Suprapubic skin (tissue), 4 donors: ENCODE results near the gene SLC7A4. TPM values are rescaled to one million over a fixed set of nuclear protein-coding genes. Genes with fewer than 3 reads are reported as not detected.
"Not testable (repeated sequence)": the region's sequence is repeated elsewhere in the genome, so short reads cannot be mapped to it uniquely, and the experiment has no call there.

Experiments
- DNase-seq, 2 donors: peaks; one replicate each; pipeline ENCODE4 v3.0.0-alpha.2; 2019; ENCODE audit warnings: low spot score in 2 of 2
- H3K27ac ChIP-seq: fragments of 200-600 bp; sonication (generic); one replicate; pipeline ENCODE4 v1.5.1; 2019
- H3K27me3 ChIP-seq: fragments of 200-600 bp; sonication (generic); one replicate; pipeline ENCODE4 v1.5.1; 2019
- H3K36me3 ChIP-seq: fragments of 200-600 bp; sonication (generic); one replicate; pipeline ENCODE4 v1.5.1; 2019
- H3K4me1 ChIP-seq: fragments of 200-600 bp; sonication (generic); one replicate; pipeline ENCODE4 v1.5.1; 2019
- H3K4me3 ChIP-seq: fragments of 200-600 bp; sonication (generic); one replicate; pipeline ENCODE4 v1.5.1; 2019; ENCODE audit warnings: mild to moderate bottlenecking
- H3K9me3 ChIP-seq: fragments of 200-600 bp; sonication (generic); one replicate; pipeline ENCODE4 v1.5.1; 2019
- EP300 ChIP-seq: sonication (generic); formaldehyde crosslinking; IDR thresholded peaks from one replicate; pipeline ENCODE4 v1.6.1; 2017; ENCODE audit warnings: antibody characterized with exemption
- POLR2A ChIP-seq, 2 donors: fragments of 450-650 bp; IDR thresholded peaks; one replicate each; pipeline ENCODE4 v1.6.1; 2017; ENCODE audit warnings: antibody characterized with exemption in 2 of 2, mild to moderate bottlenecking in 2 of 2, moderate library complexity in 2 of 2
- POLR2AphosphoS5 ChIP-seq, 3 donors: sonication (generic); formaldehyde crosslinking; IDR thresholded peaks; one replicate each; pipeline ENCODE4 v1.6.1; 2017; ENCODE audit warnings: antibody characterized with exemption in 3 of 3
- WGBS: methylation state at CpG from one replicate; pipeline ENCODE4 v1.1.5; 2018; 5-methylcytosine and 5-hydroxymethylcytosine counted together
- total RNA-seq, 4 donors: library from RNA; depleted of rRNA; stranded (reverse); fragments of >200 nt; gene quantifications; one replicate each; pipeline ENCODE4 v1.1.0, GENCODE V29; 2016
- TF ChIP-seq, protein P1 (sequence below), 2 donors: fragments of 200-600 bp in 1 of 2; fragments of 450-650 bp in 1 of 2; sonication (generic) in 1 of 2; IDR thresholded peaks; one replicate each; pipeline ENCODE4 v1.5.1; 2016 to 2019; ENCODE audit warnings: antibody characterized with exemption in 2 of 2, mild to moderate bottlenecking in 1 of 2, moderate library complexity in 1 of 2

Gene SLC7A4
- total RNA-seq, 4 donors from 2014 or later, result 0.48 to 2.2 (median 1.6) TPM

DNA sequence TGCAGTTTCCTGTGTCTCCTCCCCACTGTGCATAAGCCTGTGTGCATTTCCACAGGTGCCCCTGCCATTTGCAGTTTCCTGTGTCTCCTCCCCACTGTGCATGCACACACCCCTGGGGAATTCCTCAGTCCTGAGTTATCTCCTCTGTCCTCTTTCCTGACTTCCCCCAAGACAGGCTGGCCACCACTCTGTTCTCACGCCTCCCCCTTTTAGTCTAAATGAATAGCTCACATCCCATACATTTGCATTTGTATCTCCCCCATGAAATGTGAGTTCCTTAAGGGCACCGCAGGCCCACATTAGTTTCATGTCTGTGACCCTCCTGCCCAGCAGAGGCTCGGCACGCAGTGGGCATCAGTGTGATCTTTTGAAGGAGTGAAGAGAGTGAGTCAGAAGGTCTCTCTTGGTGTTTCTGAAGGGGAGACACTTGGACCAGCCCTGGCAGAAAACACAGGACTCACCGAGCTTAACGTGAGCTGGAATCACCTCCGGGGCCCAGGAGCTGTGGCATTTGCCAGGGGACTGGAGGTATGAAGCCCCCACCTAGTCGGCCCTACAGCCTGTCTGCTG lies 19.6 kb upstream of the SLC7A4 start:
- H3K27ac ChIP-seq, result no peak overlapping the region
- H3K4me3 ChIP-seq, result no peak overlapping the region
- DNase-seq, result no peak
- H3K36me3 ChIP-seq, result no peaks in the 10 kb centered on the region
- no peaks in the 10 kb centered on the region for H3K4me1 ChIP-seq
- H3K27me3 ChIP-seq, result peaks cover 11% of the 10 kb centered on the region
- TF ChIP-seq POLR2AphosphoS5 (IDR thresholded peaks at IDR 0.05) (no peak), EP300 (no peak)
- TF ChIP-seq, protein P1, sequence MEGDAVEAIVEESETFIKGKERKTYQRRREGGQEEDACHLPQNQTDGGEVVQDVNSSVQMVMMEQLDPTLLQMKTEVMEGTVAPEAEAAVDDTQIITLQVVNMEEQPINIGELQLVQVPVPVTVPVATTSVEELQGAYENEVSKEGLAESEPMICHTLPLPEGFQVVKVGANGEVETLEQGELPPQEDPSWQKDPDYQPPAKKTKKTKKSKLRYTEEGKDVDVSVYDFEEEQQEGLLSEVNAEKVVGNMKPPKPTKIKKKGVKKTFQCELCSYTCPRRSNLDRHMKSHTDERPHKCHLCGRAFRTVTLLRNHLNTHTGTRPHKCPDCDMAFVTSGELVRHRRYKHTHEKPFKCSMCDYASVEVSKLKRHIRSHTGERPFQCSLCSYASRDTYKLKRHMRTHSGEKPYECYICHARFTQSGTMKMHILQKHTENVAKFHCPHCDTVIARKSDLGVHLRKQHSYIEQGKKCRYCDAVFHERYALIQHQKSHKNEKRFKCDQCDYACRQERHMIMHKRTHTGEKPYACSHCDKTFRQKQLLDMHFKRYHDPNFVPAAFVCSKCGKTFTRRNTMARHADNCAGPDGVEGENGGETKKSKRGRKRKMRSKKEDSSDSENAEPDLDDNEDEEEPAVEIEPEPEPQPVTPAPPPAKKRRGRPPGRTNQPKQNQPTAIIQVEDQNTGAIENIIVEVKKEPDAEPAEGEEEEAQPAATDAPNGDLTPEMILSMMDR (IDR thresholded peaks at IDR 0.05), result no peak
- WGBS, result 64% methylated on average over 5 of the region's 8 CpGs
- no peaks in the 10 kb centered on the region for H3K9me3 ChIP-seq

DNA sequence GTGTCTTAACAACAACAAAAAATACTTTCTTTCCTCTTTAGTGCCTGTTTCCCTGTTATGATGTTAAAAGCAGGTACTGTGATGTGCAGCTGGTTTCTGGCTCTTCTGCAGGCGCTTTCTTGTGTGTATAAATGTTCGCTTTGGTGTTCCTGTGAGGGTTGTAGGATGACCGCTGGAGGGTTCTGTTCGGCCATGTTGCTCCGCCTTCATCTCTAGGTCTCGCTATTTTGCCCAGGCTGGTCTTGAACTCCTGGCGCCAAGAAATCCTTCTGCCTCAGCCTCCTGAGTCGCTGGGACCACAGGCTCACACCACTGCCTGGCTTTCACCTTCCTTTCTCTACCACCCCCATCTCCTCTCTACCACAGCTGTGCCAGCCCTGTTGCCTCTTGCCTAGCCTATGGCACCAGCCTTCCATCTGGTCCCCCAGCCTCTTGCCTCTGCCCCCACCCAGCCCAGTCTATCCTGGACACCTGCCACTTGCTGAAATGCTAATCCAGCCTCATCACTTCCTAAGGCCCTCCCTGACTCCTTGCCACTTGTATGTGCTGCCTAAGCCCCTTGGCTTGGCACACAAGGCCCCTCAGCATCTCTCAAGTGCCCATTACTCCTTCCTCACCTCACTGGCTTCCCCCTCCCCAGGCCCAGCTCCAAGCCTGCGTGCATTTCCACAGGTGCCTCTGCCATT lies 18.9 kb upstream of the SLC7A4 start:
- no peak overlapping the region for H3K4me3 ChIP-seq
- H3K36me3 ChIP-seq, result no peaks in the 10 kb centered on the region
- DNase-seq, result no peak
- peaks cover 11% of the 10 kb centered on the region for H3K27me3 ChIP-seq
- TF ChIP-seq EP300, result no peak
- no peak for TF ChIP-seq POLR2A (IDR thresholded peaks at IDR 0.05)
- TF ChIP-seq POLR2AphosphoS5 (IDR thresholded peaks at IDR 0.05), result no peak
- H3K4me1 ChIP-seq, result no peaks in the 10 kb centered on the region
- no peak overlapping the region for H3K27ac ChIP-seq
- no peaks in the 10 kb centered on the region for H3K9me3 ChIP-seq
- WGBS, result 86% methylated on average over 9 of the region's 9 CpGs

DNA sequence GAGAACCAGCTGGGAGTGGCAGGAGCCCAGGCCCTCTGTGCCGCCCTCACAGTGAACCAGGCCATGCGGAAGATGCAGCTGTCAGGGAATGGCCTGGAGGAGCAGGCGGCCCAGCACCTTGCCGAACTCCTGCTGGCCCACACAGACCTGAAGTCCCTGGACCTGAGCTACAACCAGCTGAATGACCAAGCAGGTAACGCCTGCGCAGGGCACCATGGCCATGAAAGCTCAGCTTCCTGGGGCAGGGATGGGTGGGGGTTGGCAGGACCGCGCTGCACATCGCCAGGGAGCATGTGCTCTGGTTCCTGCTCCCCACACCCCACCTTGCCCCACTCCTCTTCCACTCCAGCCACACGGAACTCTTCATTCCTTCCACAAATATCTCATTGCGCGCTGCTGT lies 16.6 kb upstream of the SLC7A4 start:
- H3K9me3 ChIP-seq, DNase-seq, H3K4me3 ChIP-seq, H3K27me3 ChIP-seq, H3K36me3 ChIP-seq, H3K27ac ChIP-seq: not testable (repeated sequence)
- 100% methylated on average over 2 of the region's 12 CpGs for WGBS
- peaks cover 21% of the 10 kb centered on the region for H3K4me1 ChIP-seq

DNA sequence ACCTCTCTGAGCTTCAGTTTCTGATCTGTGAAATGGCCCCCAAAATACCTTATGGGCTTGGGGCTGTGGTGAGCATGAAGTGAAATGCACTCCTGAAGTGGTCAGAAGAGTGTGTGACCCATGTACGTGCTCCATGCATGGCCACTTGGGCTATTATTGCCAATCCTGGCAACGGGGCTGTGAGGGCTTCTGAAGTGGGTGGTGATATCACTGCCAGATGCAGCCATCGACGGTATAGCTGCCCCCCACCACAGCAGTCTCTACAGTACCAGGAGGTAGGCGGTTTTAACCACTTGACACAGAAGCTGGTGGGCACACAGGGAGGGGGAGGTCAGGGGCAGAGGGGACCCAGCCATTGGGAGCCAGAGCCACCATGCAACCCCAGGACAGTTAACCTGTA lies 16.1 kb upstream of the SLC7A4 start:
- not testable (repeated sequence) for H3K4me3 ChIP-seq, H3K36me3 ChIP-seq, H3K27ac ChIP-seq, H3K27me3 ChIP-seq, DNase-seq, H3K9me3 ChIP-seq
- WGBS, result 45% methylated on average over 2 of the region's 5 CpGs
- peaks cover 21% of the 10 kb centered on the region for H3K4me1 ChIP-seq

DNA sequence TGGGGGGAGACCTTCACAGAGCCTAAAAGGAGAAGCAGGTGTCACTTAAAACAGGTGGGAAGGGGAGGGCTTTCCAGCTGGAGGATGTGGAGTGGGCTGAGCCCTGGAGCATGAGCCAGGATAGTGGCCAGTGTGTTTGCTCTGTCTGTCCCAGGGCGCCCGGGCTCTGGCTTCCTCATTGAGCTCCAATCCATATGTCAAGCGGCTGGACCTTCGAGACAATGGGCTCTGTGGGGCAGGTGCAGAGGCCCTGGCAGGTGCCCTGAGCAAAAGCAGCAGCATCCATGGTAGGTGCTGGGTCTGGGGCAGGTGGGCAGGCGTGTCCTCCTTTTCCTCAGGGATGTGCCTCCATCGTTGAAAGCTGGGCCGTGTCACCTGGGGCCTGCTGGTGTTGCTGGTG lies 15.4 kb upstream of the SLC7A4 start:
- Histone ChIP-seq H3K4me3 (no peak overlapping the region), H3K27me3 (no peaks in the 10 kb centered on the region), H3K9me3 (no peaks in the 10 kb centered on the region), H3K36me3 (no peaks in the 10 kb centered on the region), H3K4me1 (peaks cover 21% of the 10 kb centered on the region), H3K27ac (no peak overlapping the region)
- TF ChIP-seq EP300, result no peak
- TF ChIP-seq POLR2A (IDR thresholded peaks at IDR 0.05), result no peak
- WGBS, result 84% methylated on average over 5 of the region's 7 CpGs
- DNase-seq, result no peak

DNA sequence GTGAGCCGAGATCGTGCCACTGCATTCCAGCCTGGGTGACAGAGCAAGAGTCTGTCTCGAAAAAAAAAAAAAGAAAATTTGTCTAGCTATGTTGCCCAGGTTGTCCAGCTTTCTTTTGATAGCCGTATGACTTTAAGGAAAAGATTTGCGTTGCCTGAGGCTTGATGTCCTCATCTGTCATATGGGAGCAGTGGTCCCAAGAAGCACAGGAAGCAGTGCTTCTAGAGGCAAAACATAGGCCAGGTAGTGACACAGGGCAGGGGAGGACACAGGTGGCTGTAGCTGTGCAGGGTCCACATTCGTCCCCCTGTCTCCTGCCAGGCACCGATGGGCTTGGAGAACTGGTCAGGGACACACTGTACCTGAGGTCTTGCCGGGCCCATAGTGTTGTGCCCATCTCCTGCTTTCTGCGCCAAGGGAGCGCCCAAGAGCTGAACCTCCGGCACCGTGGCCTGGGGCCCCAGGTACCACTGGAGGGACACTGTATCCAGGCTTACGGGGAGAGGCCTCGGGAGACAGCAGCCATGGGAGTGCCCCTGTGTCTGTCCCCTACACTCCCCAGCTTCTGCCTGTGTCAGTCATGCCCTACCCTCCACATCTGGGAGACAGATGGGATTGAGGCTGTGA lies 14.8 kb upstream of the SLC7A4 start:
- H3K27ac ChIP-seq, result no peak overlapping the region
- DNase-seq, result no peak
- H3K4me1 ChIP-seq, result peaks cover 21% of the 10 kb centered on the region
- no peak for TF ChIP-seq EP300
- TF ChIP-seq, protein P1 (IDR thresholded peaks at IDR 0.05), result no peak
- TF ChIP-seq POLR2AphosphoS5 (IDR thresholded peaks at IDR 0.05), result no peak
- TF ChIP-seq POLR2A (IDR thresholded peaks at IDR 0.05), result no peak
- WGBS, result 94% methylated on average over 5 of the region's 14 CpGs
- no peaks in the 10 kb centered on the region for H3K9me3 ChIP-seq
- H3K4me3 ChIP-seq, result no peak overlapping the region
- H3K27me3 ChIP-seq, result no peaks in the 10 kb centered on the region
- H3K36me3 ChIP-seq, result no peaks in the 10 kb centered on the region

DNA sequence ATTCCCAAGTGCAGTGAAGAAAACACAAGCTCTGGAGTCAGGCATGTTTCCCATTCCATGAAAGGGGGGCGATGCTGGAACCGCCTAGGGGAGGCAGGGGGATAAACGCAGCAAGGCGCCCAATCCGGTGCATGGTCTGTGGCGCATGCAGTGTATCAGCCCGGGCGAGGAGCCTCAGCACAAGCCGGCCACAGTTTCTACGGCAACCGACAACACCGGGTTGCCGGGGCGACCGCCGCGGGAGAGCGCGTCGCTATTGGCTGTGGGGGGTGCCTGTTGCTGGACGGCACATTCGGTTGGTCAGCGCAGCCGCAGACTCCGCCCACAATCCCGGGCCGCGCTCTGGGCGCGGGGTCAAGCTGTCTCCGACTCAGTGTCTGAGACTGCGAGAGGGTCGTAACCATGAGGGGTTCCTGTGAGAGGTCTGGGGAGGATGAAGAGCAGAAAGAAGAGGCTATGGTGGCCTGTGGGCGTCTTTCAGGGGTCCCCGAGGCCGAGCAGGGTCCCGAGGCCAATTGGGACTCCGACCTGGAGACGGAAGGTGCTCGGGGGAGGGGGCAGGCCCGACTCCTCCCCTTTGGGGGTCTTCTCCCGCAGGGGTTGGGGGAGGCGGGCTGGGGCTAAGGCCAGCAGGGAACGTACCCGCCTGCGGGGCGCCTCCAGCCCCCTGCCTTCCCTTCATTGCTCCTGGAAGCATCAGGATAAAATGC lies 13.4 kb upstream of the SLC7A4 start, which contains the start of gene LRRC74B:
TSS of gene LRRC74B (plus strand) at position 362 of the 710 bp plus-strand sequence. CDS start at position 403, 41 bp downstream.
- peaks cover 21% of the 10 kb centered on the region for H3K4me1 ChIP-seq
- TF ChIP-seq, protein P1 (IDR thresholded peaks at IDR 0.05), result no peak
- TF ChIP-seq POLR2AphosphoS5 (IDR thresholded peaks at IDR 0.05) (no peak), EP300 (no peak), POLR2A (IDR thresholded peaks at IDR 0.05) (no peak)
- H3K36me3 ChIP-seq, result no peaks in the 10 kb centered on the region
- H3K4me3 ChIP-seq, result peak within 1 kb of the TSS; percentile 41
- H3K27me3 ChIP-seq, result no peaks in the 10 kb centered on the region
- WGBS, result under 1% methylated on average over 32 of the region's 47 CpGs
- H3K9me3 ChIP-seq, result no peaks in the 10 kb centered on the region
- DNase-seq, result peak; percentile 89 to 93
- no peak within 1 kb of the TSS for H3K27ac ChIP-seq
